SK-N-SH (cell line): ENCODE measurements around the gene NXPH4. TPM values are rescaled to one million over a fixed set of nuclear protein-coding genes. Genes with fewer than 3 reads are reported as not detected.

Experiments used
- CTCF ChIA-PET: fragments of 300-600, 350-600 bp; formaldehyde crosslinking; extraction: SDS; loops from one replicate; lab custom pipeline; 2021; lab: Yijun Ruan, JAX
- POLR2A ChIA-PET: fragments of 350-600 bp; sonication (Branson Sonifier 250); formaldehyde crosslinking; extraction: SDS; loops from one replicate; lab custom pipeline; 2020; ENCODE audit warnings: antibody characterized with exemption, inconsistent platforms; lab: Yijun Ruan, JAX
- DNase-seq: peaks from one replicate; pipeline ENCODE4 v3.0.0; 2012
- H2AFZ ChIP-seq: fragments of 200-600 bp; sonication (generic); 2 replicates; pipeline ENCODE4 v1.8.1; 2016; ENCODE audit warnings: antibody characterized with exemption, mild to moderate bottlenecking, low read depth
- H3F3A ChIP-seq: fragments of 200-600 bp; sonication (generic); replicated peaks from 2 replicates; pipeline ENCODE3; 2016; ENCODE audit warnings: antibody characterized with exemption, mild to moderate bottlenecking; ENCODE audit not compliant: insufficient read depth
- H3K27ac ChIP-seq, 2 experiments: fragments of 200-500 bp in 1 of 2; fragments of 200-600 bp in 1 of 2; sonication (Bioruptor generic) in 1 of 2; sonication (generic), shearing (Covaris generic) in 1 of 2; 2 replicates each; pipeline versions ENCODE4 v1.5.1 to v1.6.1; 2014 to 2016; ENCODE audit warnings: low read depth in 2 of 2, inconsistent platforms in 1 of 2, low read length in 1 of 2, mild to moderate bottlenecking in 1 of 2, mixed read lengths in 1 of 2
- H3K27me3 ChIP-seq: fragments of 200-600 bp; sonication (generic), shearing (Covaris generic); 2 replicates; pipeline ENCODE4 v1.6.1; 2016; ENCODE audit warnings: mixed run types; ENCODE audit not compliant: insufficient read depth
- H3K36me3 ChIP-seq, 2 experiments: fragments of 200-500 bp in 1 of 2; fragments of 200-600 bp in 1 of 2; sonication (Bioruptor generic) in 1 of 2; sonication (generic) in 1 of 2; replicated peaks in 1 of 2; 2 replicates each; pipeline versions ENCODE3 to v1.5.1; 2014 to 2016; ENCODE audit warnings: low read length in 1 of 2, mild to moderate bottlenecking in 1 of 2; ENCODE audit not compliant: insufficient read depth in 2 of 2, control insufficient read depth in 1 of 2
- H3K4me1 ChIP-seq, 2 experiments: fragments of 200-500 bp in 1 of 2; fragments of 200-600 bp in 1 of 2; sonication (Bioruptor generic) in 1 of 2; sonication (generic), shearing (Covaris generic) in 1 of 2; 2 replicates each; pipeline versions ENCODE4 v1.5.1 to v1.6.1; 2014 to 2016; ENCODE audit warnings: low read depth in 1 of 2, low read length in 1 of 2, mixed run types in 1 of 2; ENCODE audit not compliant: insufficient read depth in 2 of 2, control insufficient read depth in 1 of 2
- H3K4me2 ChIP-seq: fragments of 200-600 bp; sonication (generic), shearing (Covaris generic); 2 replicates; pipeline ENCODE4 v1.6.1; 2017; ENCODE audit warnings: mixed run types
- H3K4me3 ChIP-seq, 2 experiments: fragments of 200-500 bp in 1 of 2; fragments of 200-600 bp in 1 of 2; sonication (Bioruptor generic) in 1 of 2; sonication (generic), shearing (Covaris generic) in 1 of 2; 2 replicates each; pipeline versions ENCODE4 v1.5.1 to v1.8.1; 2014 to 2016; ENCODE audit warnings: low read depth in 2 of 2, inconsistent platforms in 1 of 2, low read length in 1 of 2, mild to moderate bottlenecking in 1 of 2, mixed read lengths in 1 of 2, moderate library complexity in 1 of 2
- H3K79me2 ChIP-seq: fragments of 200-600 bp; sonication (generic); 2 replicates; pipeline ENCODE4 v1.8.1; 2017; ENCODE audit warnings: mild to moderate bottlenecking; ENCODE audit not compliant: insufficient read depth
- H3K9ac ChIP-seq: fragments of 200-600 bp; sonication (generic); 2 replicates; pipeline ENCODE4 v1.6.1; 2017; ENCODE audit warnings: mixed run types
- H3K9me2 ChIP-seq: fragments of 200-600 bp; sonication (generic); 2 replicates; pipeline ENCODE4 v1.6.1; 2017; ENCODE audit warnings: mixed run types
- H3K9me3 ChIP-seq: fragments of 200-600 bp; sonication (generic); 2 replicates; pipeline ENCODE4 v1.6.1; 2017; ENCODE audit warnings: mixed run types, mild to moderate bottlenecking, moderate library complexity
- H4K20me1 ChIP-seq: fragments of 200-600 bp; sonication (generic); 2 replicates; pipeline ENCODE4 v1.6.1; 2017; ENCODE audit warnings: mild to moderate bottlenecking, mixed run types; ENCODE audit not compliant: insufficient read depth
- ELF1 ChIP-seq: IDR thresholded peaks from 2 replicates; pipeline ENCODE4 v1.4.0; 2012
- EZH2phosphoT487 ChIP-seq: fragments of 200-600 bp; sonication (generic); IDR thresholded peaks from 2 replicates; pipeline ENCODE4 v1.6.1; 2017; ENCODE audit warnings: low read depth, mixed run types, mild to moderate bottlenecking, antibody characterized with exemption, moderate library complexity, borderline replicate concordance
- FOSL2 ChIP-seq: IDR thresholded peaks from 2 replicates; pipeline ENCODE4 v1.4.0; 2012; ENCODE audit warnings: low read depth, mild to moderate bottlenecking, moderate library complexity, borderline replicate concordance
- NRF1 ChIP-seq: IDR thresholded peaks from 2 replicates; pipeline ENCODE4 v1.6.1; 2012; ENCODE audit warnings: low read depth, mild to moderate bottlenecking, low read length
- RCOR1 ChIP-seq: fragments of 150-350 bp; IDR thresholded peaks from 2 replicates; pipeline ENCODE4 v1.6.1; 2017; ENCODE audit warnings: antibody characterized with exemption, low read length
- RXRA ChIP-seq: IDR thresholded peaks from 2 replicates; pipeline ENCODE4 v1.4.0; 2012; ENCODE audit warnings: low read depth, mild to moderate bottlenecking, borderline replicate concordance
- SMC3 ChIP-seq: IDR thresholded peaks from 2 replicates; pipeline ENCODE4 v1.6.1; 2012; ENCODE audit warnings: low read depth, low read length, improper control_type of control experiment
- TAF1 ChIP-seq: IDR thresholded peaks from 2 replicates; pipeline ENCODE4 v1.6.1; 2012; ENCODE audit warnings: low read depth, mild to moderate bottlenecking, low read length, moderate library complexity, borderline replicate concordance
- TEAD4 ChIP-seq: IDR thresholded peaks from 2 replicates; pipeline ENCODE4 v1.4.0; 2012; ENCODE audit warnings: mild to moderate bottlenecking, borderline replicate concordance; ENCODE audit not compliant: insufficient read depth
- YY1 ChIP-seq: IDR thresholded peaks from 2 replicates; pipeline ENCODE4 v1.4.0; 2012; ENCODE audit warnings: low read depth, mild to moderate bottlenecking
- WGBS: methylation state at CpG from one replicate; pipeline ENCODE4 v1.1.6; 2017; ENCODE audit warnings: low lambda C conversion rate; 5-methylcytosine and 5-hydroxymethylcytosine counted together
- polyA plus RNA-seq, 3 experiments: library from polyadenylated mRNA; depleted of rRNA; stranded (reverse); fragments of >200 nt; gene quantifications; 2 replicates each; pipeline ENCODE4 v1.2.3, GENCODE V29; 2012
- TF ChIP-seq, protein P1 (sequence below): IDR thresholded peaks from 2 replicates; pipeline ENCODE4 v1.6.1; 2012; ENCODE audit warnings: mild to moderate bottlenecking, low read depth, low read length, moderate library complexity
- TF ChIP-seq, protein P2 (sequence below): fragments of 150-350 bp; IDR thresholded peaks from 2 replicates; pipeline ENCODE4 v1.6.1; 2016; ENCODE audit warnings: mild to moderate bottlenecking, low read depth, low read length

Gene NXPH4
- polyA plus RNA-seq, 1 of the 3 experiments (the other 2 are of a cell fraction) = 0.31 TPM

DNA sequence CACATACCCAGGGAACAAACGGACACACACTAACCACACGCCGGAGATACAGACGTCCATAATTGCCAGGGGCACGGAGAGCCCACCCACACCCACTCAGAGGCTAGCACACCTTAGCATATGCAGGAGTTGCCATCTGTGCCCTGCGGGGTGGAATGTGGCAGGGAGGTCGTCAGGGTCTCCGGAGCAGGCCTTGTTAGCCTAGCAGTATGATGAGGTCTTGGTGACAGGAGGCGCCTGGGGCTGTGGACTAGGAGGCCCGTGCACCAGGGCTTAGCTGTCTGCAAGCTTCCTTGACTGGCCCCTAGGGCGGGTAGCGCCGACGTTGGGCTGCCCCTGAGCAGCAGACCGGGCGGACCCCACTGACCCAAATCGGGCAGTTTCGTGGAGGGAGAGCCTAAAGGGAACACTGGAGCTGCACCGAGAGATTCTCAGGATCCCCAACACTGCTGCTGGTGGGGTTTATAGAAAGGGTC lies 24.4 kb downstream of the NXPH4 start:
- H3K27ac ChIP-seq = no peak overlapping the region
- H3K9me3 ChIP-seq = no peaks in the 10 kb centered on the region
- peak overlapping the region; percentile 71; the same call in 1 of the 2 replicates for H2AFZ ChIP-seq
- no peak for TF ChIP-seq EZH2phosphoT487
- no peak for TF ChIP-seq FOSL2
- TF ChIP-seq SMC3 = no peak
- no peak for TF ChIP-seq ELF1
- no peak for TF ChIP-seq RXRA
- no peak for TF ChIP-seq RCOR1
- TF ChIP-seq, protein P1, sequence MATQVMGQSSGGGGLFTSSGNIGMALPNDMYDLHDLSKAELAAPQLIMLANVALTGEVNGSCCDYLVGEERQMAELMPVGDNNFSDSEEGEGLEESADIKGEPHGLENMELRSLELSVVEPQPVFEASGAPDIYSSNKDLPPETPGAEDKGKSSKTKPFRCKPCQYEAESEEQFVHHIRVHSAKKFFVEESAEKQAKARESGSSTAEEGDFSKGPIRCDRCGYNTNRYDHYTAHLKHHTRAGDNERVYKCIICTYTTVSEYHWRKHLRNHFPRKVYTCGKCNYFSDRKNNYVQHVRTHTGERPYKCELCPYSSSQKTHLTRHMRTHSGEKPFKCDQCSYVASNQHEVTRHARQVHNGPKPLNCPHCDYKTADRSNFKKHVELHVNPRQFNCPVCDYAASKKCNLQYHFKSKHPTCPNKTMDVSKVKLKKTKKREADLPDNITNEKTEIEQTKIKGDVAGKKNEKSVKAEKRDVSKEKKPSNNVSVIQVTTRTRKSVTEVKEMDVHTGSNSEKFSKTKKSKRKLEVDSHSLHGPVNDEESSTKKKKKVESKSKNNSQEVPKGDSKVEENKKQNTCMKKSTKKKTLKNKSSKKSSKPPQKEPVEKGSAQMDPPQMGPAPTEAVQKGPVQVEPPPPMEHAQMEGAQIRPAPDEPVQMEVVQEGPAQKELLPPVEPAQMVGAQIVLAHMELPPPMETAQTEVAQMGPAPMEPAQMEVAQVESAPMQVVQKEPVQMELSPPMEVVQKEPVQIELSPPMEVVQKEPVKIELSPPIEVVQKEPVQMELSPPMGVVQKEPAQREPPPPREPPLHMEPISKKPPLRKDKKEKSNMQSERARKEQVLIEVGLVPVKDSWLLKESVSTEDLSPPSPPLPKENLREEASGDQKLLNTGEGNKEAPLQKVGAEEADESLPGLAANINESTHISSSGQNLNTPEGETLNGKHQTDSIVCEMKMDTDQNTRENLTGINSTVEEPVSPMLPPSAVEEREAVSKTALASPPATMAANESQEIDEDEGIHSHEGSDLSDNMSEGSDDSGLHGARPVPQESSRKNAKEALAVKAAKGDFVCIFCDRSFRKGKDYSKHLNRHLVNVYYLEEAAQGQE = no peak
- TF ChIP-seq YY1 = no peak
- TF ChIP-seq TEAD4 = no peak
- no peak for TF ChIP-seq NRF1
- TF ChIP-seq, all 33 proteins: peak for 0
- no peak overlapping the region for H3K9ac ChIP-seq
- DNase-seq = peak; percentile 63
- H3F3A ChIP-seq = peaks cover 17% of the 10 kb centered on the region
- no peaks in the 10 kb centered on the region for H3K79me2 ChIP-seq
- H3K4me2 ChIP-seq = peak overlapping the region; percentile 96
- CTCF ChIA-PET = interaction anchor here (0.9 to 31.5 kb wide), 17 partner anchors 12 to 230 kb away, joined by 3 to 937 read pairs (median 5); partner anchors contain the start of genes GLI1, INHBE, LRP1 and LRP1-AS
- POLR2A ChIA-PET = interaction anchor here (1.3 to 5.6 kb wide), 5 partner anchors 11 to 129 kb away, joined by 4 to 43 read pairs (median 7); partner anchors contain the start of genes LRP1 and SHMT2
- peaks cover 19% of the 10 kb centered on the region; the same call in 1 of the 2 replicates for H3K27me3 ChIP-seq
- no peaks in the 10 kb centered on the region for H4K20me1 ChIP-seq
- peaks cover 23 to 46% of the 10 kb centered on the region in 2 experiments; a peak in 2 of 4 replicates for H3K4me1 ChIP-seq
- H3K9me2 ChIP-seq = no peaks in the 10 kb centered on the region
- H3K4me3 ChIP-seq = peak overlapping the region; percentile 58 to 72
- no peaks in the 10 kb centered on the region for H3K36me3 ChIP-seq
- 12% methylated on average over 5 of the region's 19 CpGs for WGBS

DNA sequence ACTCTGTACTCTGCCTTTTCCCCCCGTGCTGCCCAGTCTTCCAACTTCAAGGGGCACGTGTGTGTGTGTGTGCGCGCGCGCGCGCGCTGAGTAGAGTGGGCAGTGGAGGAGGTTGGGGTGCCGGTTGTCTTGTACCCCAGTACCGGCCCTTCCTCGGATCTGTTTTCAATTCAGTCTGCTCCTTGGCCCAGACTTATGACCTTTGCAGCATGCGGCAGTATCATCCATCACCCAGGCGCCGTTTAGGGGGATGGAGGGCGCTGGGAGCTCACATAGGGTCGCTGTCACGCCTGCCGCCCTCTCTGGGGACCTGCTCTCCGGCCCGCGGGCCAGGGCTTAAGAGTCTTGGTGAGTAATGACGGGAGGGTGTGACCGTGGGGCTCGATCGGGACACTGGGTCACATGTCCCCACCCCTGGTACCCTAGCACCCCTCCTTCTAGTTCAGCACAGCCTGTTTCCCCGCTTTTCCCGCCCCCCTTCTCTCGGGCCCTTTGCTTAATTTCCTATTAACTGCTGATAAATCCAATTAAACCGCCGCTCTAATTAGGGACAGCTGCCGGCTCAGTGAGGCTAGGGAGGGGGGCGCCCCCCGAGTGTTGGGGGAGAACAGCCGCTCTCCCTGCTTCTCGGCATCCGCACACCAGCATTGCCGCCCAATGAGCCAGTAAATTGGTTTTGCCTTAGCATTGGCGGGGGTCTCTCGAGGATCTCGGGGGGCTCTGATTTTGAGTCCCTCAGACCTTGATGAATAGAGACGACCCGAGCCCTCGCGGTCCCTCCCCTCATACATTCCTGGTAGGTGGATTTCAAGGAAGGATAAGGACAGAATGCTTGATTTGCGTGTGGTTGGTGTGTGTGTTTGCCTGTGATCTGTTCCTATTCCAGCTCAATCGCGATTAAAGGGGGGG lies 25.1 kb downstream of the NXPH4 start:
- H3K9me2 ChIP-seq = no peaks in the 10 kb centered on the region
- no peaks in the 10 kb centered on the region for H4K20me1 ChIP-seq
- H2AFZ ChIP-seq = no peak overlapping the region
- peaks cover 0 to 2% of the 10 kb centered on the region in 2 experiments for H3K36me3 ChIP-seq
- 24% methylated on average over 38 of the region's 48 CpGs for WGBS
- no peak overlapping the region for H3K27ac ChIP-seq
- POLR2A ChIA-PET = interaction anchor here (0.5 to 5.6 kb wide), 8 partner anchors 12 to 1271 kb away, joined by 3 to 43 read pairs (median 3); partner anchors contain the start of gene SHMT2
- no peaks in the 10 kb centered on the region for H3K79me2 ChIP-seq
- peaks cover 17% of the 10 kb centered on the region for H3F3A ChIP-seq
- H3K27me3 ChIP-seq = peaks cover 19% of the 10 kb centered on the region; the same call in 1 of the 2 replicates
- DNase-seq = peak; percentile 57
- H3K4me2 ChIP-seq = peak overlapping the region; percentile 96; the same call in 1 of the 2 replicates
- H3K9ac ChIP-seq = no peak overlapping the region
- H3K9me3 ChIP-seq = no peaks in the 10 kb centered on the region
- H3K4me3 ChIP-seq = peak overlapping the region in 1 of 2 experiments; percentile 58; a peak in 2 of 4 replicates
- CTCF ChIA-PET = interaction anchor here (0.9 to 31.5 kb wide), 23 partner anchors 11 to 342 kb away, joined by 3 to 937 read pairs (median 8); partner anchors contain the start of genes GLI1, INHBE, LRP1 and LRP1-AS
- TF ChIP-seq TAF1 = no peak
- TF ChIP-seq, protein P2, sequence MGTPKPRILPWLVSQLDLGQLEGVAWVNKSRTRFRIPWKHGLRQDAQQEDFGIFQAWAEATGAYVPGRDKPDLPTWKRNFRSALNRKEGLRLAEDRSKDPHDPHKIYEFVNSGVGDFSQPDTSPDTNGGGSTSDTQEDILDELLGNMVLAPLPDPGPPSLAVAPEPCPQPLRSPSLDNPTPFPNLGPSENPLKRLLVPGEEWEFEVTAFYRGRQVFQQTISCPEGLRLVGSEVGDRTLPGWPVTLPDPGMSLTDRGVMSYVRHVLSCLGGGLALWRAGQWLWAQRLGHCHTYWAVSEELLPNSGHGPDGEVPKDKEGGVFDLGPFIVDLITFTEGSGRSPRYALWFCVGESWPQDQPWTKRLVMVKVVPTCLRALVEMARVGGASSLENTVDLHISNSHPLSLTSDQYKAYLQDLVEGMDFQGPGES = no peak
- H3K4me1 ChIP-seq = peaks cover 23 to 46% of the 10 kb centered on the region in 2 experiments; a peak in 2 of 4 replicates
